Neural cell (in vitro differentiated cells): ENCODE measurements around the gene ERGIC2. TPM values are rescaled to one million over a fixed set of nuclear protein-coding genes. Genes with fewer than 3 reads are reported as not detected.

ENCODE experiments used
- H2AFZ ChIP-seq: fragments of 200-600, 300-800 bp; sonication (generic), shearing (Covaris generic); 2 replicates; pipeline ENCODE4 v1.6.0; 2014; ENCODE audit warnings: low read depth, mild to moderate bottlenecking, antibody characterized with exemption, low read length, moderate library complexity
- H3F3A ChIP-seq: fragments of 200-600 bp; shearing (Covaris generic); 2 replicates; pipeline ENCODE4 v1.6.1; 2016; ENCODE audit warnings: mild to moderate bottlenecking, moderate library complexity, mixed read lengths, antibody characterized with exemption, low read length; ENCODE audit not compliant: insufficient read depth, poor library complexity, severe bottlenecking
- H3K27ac ChIP-seq: fragments of 200-600, 300-800 bp; sonication (generic), shearing (Covaris generic); 2 replicates; pipeline ENCODE4 v1.5.1; 2014; ENCODE audit warnings: mild to moderate bottlenecking, low read length, moderate library complexity
- H3K27me3 ChIP-seq: fragments of 300-800, 200-600 bp; sonication (generic), shearing (Covaris generic); 2 replicates; pipeline ENCODE4 v1.6.0; 2014; ENCODE audit warnings: mild to moderate bottlenecking, low read depth, low read length, moderate library complexity; ENCODE audit not compliant: insufficient read depth
- H3K36me3 ChIP-seq: fragments of 300-800, 200-600 bp; sonication (generic), shearing (Covaris generic); 2 replicates; pipeline ENCODE4 v1.5.1; 2014; ENCODE audit warnings: mild to moderate bottlenecking, antibody characterized with exemption, low read length, moderate library complexity; ENCODE audit not compliant: insufficient read depth
- H3K4me2 ChIP-seq: fragments of 300-800, 200-600 bp; sonication (generic), shearing (Covaris generic); 2 replicates; pipeline ENCODE4 v1.6.0; 2014; ENCODE audit warnings: mild to moderate bottlenecking, low read length
- H3K4me3 ChIP-seq: fragments of 300-800, 200-600 bp; sonication (generic), shearing (Covaris generic); 2 replicates; pipeline ENCODE4 v1.5.1; 2014; ENCODE audit warnings: mild to moderate bottlenecking, low read length, moderate library complexity
- H3K79me2 ChIP-seq: fragments of 200-600 bp; shearing (Covaris generic); replicated peaks from 2 replicates; pipeline ENCODE4 v1.6.0; 2014; ENCODE audit warnings: mild to moderate bottlenecking, low read length, moderate library complexity; ENCODE audit not compliant: insufficient read depth
- H3K9ac ChIP-seq: fragments of 300-800, 200-600 bp; sonication (generic), shearing (Covaris generic); 2 replicates; pipeline ENCODE4 v1.6.1; 2016; ENCODE audit warnings: mild to moderate bottlenecking, low read length, mixed read lengths
- H3K9me2 ChIP-seq: fragments of 200-600 bp; shearing (Covaris generic); 2 replicates; pipeline ENCODE4 v1.6.1; 2016; ENCODE audit warnings: mild to moderate bottlenecking, low read length, mixed read lengths; ENCODE audit not compliant: insufficient read depth
- H3K9me3 ChIP-seq: fragments of 200-600, 300-800 bp; sonication (generic), shearing (Covaris generic); 2 replicates; pipeline ENCODE4 v1.6.1; 2016; ENCODE audit warnings: mild to moderate bottlenecking, mixed run types, low read length, moderate library complexity, mixed read lengths
- H4K20me1 ChIP-seq: fragments of 200-600 bp; shearing (Covaris generic); 2 replicates; pipeline ENCODE4 v1.6.1; 2016; ENCODE audit warnings: mild to moderate bottlenecking, mixed run types; ENCODE audit not compliant: insufficient read depth
- EP300 ChIP-seq: fragments of 450-650 bp; conservative IDR thresholded peaks from 2 replicates; pipeline ENCODE4 v1.6.1; 2014; ENCODE audit warnings: antibody characterized with exemption, mild to moderate bottlenecking, moderate library complexity; ENCODE audit not compliant: poor library complexity, severe bottlenecking
- EZH2 ChIP-seq: fragments of 200-600, 300-800 bp; shearing (Covaris generic), sonication (generic); IDR thresholded peaks from 2 replicates; pipeline ENCODE4 v1.6.1; 2014; ENCODE audit warnings: antibody characterized with exemption, low read length, borderline replicate concordance, mild to moderate bottlenecking; ENCODE audit not compliant: insufficient read depth, poor library complexity, severe bottlenecking
- MXI1 ChIP-seq: fragments of 450-650 bp; conservative IDR thresholded peaks from 2 replicates; pipeline ENCODE4 v1.6.1; 2014; ENCODE audit warnings: antibody characterized with exemption, mild to moderate bottlenecking; ENCODE audit not compliant: poor library complexity, severe bottlenecking
- POLR2AphosphoS5 ChIP-seq: IDR thresholded peaks from 2 replicates; pipeline ENCODE4 v1.6.1; 2012
- RAD21 ChIP-seq: fragments of 450-650 bp; conservative IDR thresholded peaks from 2 replicates; pipeline ENCODE4 v1.6.1; 2014; ENCODE audit warnings: antibody characterized with exemption, mild to moderate bottlenecking, moderate library complexity
- SMC3 ChIP-seq: fragments of 450-650 bp; conservative IDR thresholded peaks from 2 replicates; pipeline ENCODE4 v1.6.1; 2014; ENCODE audit warnings: antibody characterized with exemption, mild to moderate bottlenecking, moderate library complexity; ENCODE audit not compliant: poor library complexity
- TAF1 ChIP-seq: IDR thresholded peaks from 2 replicates; pipeline ENCODE4 v1.6.1; 2012; ENCODE audit warnings: low read depth
- polyA plus RNA-seq: library from polyadenylated mRNA; depleted of rRNA; stranded (reverse); fragments of >200 nt; gene quantifications from 2 replicates; pipeline ENCODE4 v1.2.3, GENCODE V29; 2014
- TF ChIP-seq, protein P1 (sequence below): fragments of 450-650 bp; IDR thresholded peaks from 2 replicates; pipeline ENCODE4 v1.5.1; 2014; ENCODE audit warnings: antibody characterized with exemption, mild to moderate bottlenecking, moderate library complexity; ENCODE audit not compliant: poor library complexity, severe bottlenecking
- TF ChIP-seq, protein P2 (sequence below): IDR thresholded peaks from 2 replicates; pipeline ENCODE4 v1.6.1; 2012; ENCODE audit warnings: borderline replicate concordance

ERGIC2 gene
- polyA plus RNA-seq, 1 donor from 2014 or later: 106 TPM

DNA sequence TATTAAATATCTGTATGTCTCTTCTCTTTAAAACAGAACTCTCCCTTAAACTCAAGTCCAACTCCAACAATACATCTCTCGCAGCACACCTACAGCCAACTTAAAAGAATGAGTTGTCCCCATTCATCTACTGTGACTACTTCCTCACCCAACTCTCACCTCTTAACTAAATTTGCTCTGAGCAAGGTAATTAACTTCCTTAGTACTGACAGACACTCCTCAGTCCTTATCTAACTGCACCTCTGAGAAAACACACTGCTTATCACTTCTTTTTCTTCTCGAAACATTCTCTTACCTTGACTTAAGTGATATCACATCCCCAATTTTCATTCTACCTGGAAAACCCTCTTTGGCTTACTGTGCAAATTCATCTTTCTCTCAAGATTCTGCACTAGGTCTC lies 7.0 kb downstream of the ERGIC2 start:
- Histone ChIP-seq H2AFZ (no peak overlapping the region), H3K4me3 (no peak overlapping the region), H3K4me2 (no peak overlapping the region), H4K20me1 (no peaks in the 10 kb centered on the region), H3K36me3 (no peaks in the 10 kb centered on the region), H3K9me2 (no peaks in the 10 kb centered on the region), H3K9me3 (no peaks in the 10 kb centered on the region), H3K27ac (no peak overlapping the region), H3K9ac (no peak overlapping the region), H3K79me2 (peaks cover 47% of the 10 kb centered on the region), H3F3A (no peaks in the 10 kb centered on the region), H3K27me3 (no peaks in the 10 kb centered on the region)
- TF ChIP-seq EP300: no peak
- no peak for TF ChIP-seq POLR2AphosphoS5

DNA sequence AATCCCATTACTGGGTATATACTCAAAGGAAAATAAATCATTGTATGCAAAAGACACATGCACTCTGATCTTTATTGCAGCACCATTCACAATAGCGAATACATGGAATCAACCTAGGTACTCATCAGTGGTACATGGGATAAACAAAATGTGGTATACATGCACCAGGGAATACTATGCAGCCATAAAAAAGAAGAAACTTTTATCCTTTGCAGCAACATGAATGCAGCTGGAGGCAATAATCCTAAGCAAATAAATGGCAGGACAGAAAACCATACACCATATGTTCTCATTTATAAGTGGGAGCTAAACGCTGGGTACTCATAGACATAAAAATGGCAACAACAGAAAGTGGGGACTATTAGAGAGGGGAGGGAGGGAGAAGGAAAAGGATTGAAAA lies 15.9 kb downstream of the ERGIC2 start:
- Histone ChIP-seq H4K20me1 (no peaks in the 10 kb centered on the region), H3K27me3 (no peaks in the 10 kb centered on the region), H3K4me2 (no peak overlapping the region), H3K9ac (no peak overlapping the region), H3F3A (no peaks in the 10 kb centered on the region), H2AFZ (no peak overlapping the region), H3K36me3 (no peaks in the 10 kb centered on the region), H3K4me3 (no peak overlapping the region), H3K9me2 (no peaks in the 10 kb centered on the region), H3K79me2 (no peaks in the 10 kb centered on the region), H3K9me3 (no peaks in the 10 kb centered on the region), H3K27ac (no peak overlapping the region)
- TF ChIP-seq TAF1: no peak
- no peak for TF ChIP-seq EZH2
- no peak for TF ChIP-seq SMC3
- no peak for TF ChIP-seq RAD21

DNA sequence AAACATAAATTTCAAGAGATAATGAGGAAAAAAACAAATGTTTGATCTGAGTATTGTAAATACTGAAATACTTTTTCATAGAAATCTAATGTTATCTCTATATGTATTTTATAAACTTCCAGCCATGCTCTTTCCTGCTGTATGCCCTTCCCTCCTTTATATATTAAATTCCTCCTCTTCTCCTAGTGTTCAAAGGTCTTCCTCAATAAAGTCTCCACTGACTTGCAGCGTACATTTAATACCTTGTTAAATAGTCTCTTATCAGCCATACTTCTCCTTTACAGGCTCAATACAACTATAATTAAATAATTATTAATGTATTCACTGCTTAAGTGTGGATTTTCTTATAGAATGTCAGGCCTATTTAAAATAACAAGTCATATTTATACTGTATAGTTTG lies 26.0 kb downstream of the ERGIC2 start:
- H3K36me3 ChIP-seq: no peaks in the 10 kb centered on the region
- H3K9me2 ChIP-seq: no peaks in the 10 kb centered on the region
- no peaks in the 10 kb centered on the region for H3K79me2 ChIP-seq
- no peaks in the 10 kb centered on the region for H3K27me3 ChIP-seq
- no peaks in the 10 kb centered on the region for H3F3A ChIP-seq
- H3K27ac ChIP-seq: no peak overlapping the region
- H3K9me3 ChIP-seq: no peaks in the 10 kb centered on the region
- H2AFZ ChIP-seq: no peak overlapping the region
- no peaks in the 10 kb centered on the region for H4K20me1 ChIP-seq
- H3K4me3 ChIP-seq: no peak overlapping the region
- TF ChIP-seq, protein P1, sequence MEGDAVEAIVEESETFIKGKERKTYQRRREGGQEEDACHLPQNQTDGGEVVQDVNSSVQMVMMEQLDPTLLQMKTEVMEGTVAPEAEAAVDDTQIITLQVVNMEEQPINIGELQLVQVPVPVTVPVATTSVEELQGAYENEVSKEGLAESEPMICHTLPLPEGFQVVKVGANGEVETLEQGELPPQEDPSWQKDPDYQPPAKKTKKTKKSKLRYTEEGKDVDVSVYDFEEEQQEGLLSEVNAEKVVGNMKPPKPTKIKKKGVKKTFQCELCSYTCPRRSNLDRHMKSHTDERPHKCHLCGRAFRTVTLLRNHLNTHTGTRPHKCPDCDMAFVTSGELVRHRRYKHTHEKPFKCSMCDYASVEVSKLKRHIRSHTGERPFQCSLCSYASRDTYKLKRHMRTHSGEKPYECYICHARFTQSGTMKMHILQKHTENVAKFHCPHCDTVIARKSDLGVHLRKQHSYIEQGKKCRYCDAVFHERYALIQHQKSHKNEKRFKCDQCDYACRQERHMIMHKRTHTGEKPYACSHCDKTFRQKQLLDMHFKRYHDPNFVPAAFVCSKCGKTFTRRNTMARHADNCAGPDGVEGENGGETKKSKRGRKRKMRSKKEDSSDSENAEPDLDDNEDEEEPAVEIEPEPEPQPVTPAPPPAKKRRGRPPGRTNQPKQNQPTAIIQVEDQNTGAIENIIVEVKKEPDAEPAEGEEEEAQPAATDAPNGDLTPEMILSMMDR: no peak
- TF ChIP-seq RAD21 (no peak), POLR2AphosphoS5 (no peak), TAF1 (no peak), MXI1 (no peak), EZH2 (no peak), EP300 (no peak), SMC3 (no peak)
- TF ChIP-seq, protein P2, sequence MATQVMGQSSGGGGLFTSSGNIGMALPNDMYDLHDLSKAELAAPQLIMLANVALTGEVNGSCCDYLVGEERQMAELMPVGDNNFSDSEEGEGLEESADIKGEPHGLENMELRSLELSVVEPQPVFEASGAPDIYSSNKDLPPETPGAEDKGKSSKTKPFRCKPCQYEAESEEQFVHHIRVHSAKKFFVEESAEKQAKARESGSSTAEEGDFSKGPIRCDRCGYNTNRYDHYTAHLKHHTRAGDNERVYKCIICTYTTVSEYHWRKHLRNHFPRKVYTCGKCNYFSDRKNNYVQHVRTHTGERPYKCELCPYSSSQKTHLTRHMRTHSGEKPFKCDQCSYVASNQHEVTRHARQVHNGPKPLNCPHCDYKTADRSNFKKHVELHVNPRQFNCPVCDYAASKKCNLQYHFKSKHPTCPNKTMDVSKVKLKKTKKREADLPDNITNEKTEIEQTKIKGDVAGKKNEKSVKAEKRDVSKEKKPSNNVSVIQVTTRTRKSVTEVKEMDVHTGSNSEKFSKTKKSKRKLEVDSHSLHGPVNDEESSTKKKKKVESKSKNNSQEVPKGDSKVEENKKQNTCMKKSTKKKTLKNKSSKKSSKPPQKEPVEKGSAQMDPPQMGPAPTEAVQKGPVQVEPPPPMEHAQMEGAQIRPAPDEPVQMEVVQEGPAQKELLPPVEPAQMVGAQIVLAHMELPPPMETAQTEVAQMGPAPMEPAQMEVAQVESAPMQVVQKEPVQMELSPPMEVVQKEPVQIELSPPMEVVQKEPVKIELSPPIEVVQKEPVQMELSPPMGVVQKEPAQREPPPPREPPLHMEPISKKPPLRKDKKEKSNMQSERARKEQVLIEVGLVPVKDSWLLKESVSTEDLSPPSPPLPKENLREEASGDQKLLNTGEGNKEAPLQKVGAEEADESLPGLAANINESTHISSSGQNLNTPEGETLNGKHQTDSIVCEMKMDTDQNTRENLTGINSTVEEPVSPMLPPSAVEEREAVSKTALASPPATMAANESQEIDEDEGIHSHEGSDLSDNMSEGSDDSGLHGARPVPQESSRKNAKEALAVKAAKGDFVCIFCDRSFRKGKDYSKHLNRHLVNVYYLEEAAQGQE: no peak
- H3K9ac ChIP-seq: no peak overlapping the region
- no peak overlapping the region for H3K4me2 ChIP-seq
